HG02798 (cell line): ENCODE data around the gene ABLIM2.
A peak's percentile ranks its signal among the peaks of the same experiment; 100 is the strongest.

Experiments used
- ATAC-seq: cut with Tn5 transposase; IDR thresholded peaks from one replicate; pipeline ENCODE4 v1.9.1; 2021; ENCODE audit warnings: mild to moderate bottlenecking; ENCODE audit not compliant: unreplicated experiment, poor library complexity

Gene ABLIM2

DNA sequence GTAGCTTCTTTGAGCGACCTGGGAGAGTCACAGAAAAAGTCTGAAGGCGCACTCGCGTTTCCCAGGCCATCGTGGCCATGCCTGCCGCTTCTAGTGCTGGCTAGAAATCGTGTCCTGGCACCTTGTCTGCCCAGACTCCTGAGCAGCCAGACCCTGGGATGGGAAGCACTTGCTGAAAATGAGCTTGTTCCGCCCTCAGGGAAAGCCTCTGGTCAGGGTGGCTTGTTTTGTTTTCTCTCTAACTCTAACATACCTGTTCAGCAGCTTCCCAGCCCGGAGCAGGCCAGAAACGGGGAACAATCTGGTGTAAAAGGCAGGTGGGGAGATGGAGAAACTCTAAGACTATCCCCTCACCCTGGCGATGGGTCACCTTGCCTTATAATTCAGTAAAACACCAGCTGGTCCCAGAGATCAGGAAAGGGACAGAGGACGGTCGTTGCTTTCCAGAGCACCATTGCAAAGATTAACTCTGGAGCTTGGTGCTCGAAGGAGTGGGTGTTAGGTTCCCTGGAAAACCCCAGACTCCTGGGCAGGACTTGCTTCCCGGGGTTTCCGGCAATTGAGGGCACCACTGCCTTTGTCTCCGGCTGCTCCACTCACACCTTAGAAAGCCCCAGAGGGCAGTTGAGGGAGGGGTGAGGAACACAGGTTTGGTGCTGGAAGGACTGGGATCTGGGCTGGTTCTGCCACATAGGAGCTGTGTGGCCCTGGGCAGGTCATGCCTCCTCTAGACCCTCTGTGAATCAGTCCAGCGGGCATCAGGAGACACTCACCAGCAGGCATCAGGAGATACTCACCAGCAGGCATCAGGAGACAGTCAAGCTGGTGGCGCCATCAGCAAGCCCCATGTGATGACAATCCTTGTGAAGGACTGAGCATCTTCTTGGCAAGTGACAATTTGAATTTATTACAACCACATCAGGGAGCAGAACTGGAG is 36.0 kb upstream of the ABLIM2 start:
- ATAC-seq, result no peak

DNA sequence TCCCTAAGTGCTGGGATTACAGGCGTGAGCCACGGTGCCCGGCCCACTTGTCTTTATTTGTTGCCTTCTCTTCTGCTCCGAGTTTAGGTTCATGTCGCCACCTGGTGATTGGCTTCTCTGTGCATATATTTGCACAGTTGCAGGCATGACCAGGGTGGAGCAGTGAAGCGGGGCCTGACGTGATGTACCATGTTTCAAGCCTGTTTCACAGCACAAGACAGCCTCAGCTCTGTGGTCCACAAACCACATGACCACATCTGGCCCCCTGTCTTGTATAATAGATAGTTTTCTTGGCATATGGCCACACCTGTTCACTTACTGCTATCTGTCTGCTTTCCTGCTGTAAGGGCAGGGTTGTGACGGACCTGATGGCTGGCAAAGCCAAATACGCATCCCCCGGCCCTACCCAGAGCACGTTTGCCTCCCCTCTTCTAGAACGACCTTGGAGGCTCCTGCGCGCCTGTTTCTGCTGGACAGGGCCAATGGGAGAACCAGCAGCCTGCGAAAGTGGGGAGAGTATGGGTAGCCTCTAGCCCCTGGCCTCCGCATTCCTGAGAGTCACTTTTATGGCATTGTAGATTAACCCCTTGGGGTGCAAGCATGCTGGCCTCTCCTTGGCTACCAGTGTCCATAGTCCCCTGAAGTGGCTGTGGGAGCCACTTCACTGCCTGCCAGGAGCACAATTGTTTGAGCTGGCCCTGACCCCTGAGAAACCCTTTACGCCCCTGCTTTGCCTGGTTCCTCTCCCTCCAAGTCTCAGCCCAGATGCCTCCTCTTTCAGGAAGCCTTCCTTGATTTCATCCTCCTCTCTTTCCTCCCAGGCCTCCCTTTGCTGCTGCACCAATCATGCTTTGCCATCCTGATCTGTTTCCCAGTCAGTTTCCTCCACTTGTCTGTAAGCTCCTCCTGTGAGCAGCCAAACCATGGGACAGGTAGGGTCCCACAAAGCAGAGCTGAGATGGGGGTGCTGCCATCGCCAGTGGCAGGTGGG is 34.4 kb upstream of the ABLIM2 start:
- peak; percentile 86 for ATAC-seq

DNA sequence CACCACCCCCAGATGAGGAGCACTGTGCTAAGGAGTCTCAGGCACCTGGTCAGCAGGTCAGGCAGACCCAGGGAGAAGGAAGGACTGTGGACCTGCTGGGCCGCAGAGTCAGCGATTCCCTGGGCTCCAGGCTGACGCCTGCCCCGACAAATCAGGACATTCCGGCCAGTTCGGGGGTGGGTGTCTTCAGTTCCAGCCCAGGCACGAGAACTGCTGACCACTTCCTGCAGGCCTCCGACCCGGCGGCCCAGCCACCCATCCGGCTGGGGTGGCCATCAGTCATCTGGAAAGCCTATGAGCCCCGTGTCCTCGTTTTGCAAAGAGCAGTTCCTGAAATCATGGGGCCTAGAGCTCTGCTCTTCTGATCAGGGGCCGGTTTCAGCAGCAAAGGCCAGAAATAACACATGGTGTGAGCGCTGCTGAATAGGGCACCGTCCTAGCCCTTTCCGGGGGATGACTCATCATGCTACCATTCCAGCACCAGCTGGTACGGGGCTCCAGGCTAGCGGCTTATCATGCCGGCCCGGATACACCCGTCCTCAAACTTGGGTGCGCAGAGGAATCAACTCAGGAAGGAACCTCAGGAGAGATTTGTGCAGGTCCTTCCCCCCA is 32.6 kb upstream of the ABLIM2 start:
- peak; percentile 33 for ATAC-seq

DNA sequence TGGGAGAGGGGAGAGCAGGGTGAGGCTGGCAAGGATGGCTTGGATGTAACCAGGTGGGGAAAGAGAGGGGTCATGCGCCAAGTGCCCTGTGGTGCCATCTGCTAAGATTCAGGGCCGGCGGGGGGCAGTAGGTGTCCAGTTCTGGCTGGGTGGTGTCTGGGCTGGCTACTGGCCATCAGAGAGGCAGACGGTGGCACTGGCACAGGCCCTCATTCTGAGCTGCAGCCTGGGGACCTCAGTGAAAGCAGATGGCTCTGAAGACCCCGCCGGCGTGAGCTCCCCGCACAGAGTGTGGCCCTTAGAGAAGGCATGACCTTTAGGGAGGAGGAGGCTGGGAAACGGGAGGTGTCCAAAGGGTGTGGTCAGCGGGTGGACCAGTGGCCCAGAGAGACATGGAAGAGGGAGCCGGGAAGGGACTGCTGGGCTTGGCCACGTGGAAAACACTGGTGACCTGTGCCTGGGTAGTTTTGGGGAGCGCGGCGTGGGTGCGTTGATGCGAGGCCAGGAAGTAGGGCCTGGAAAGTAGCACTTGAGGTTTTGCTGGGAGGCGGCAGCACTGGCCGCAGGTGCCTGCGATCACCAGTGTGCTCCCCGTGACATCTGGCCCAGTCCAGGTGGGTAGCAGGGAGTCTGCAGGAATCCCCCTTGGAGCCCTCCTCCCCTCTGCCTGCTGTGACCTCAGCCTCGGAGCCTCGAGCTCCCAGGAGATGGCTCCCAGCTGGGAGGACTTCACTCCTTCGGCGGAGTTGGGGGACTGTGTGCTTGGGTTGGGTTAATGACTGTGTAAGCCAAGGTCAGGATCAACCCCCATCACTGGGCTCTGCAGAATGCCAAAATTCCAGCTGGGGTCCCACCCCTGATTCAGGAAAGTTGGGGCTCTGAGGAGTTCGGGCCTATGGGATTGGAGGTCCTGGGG is 31.2 kb upstream of the ABLIM2 start:
- ATAC-seq, result no peak

DNA sequence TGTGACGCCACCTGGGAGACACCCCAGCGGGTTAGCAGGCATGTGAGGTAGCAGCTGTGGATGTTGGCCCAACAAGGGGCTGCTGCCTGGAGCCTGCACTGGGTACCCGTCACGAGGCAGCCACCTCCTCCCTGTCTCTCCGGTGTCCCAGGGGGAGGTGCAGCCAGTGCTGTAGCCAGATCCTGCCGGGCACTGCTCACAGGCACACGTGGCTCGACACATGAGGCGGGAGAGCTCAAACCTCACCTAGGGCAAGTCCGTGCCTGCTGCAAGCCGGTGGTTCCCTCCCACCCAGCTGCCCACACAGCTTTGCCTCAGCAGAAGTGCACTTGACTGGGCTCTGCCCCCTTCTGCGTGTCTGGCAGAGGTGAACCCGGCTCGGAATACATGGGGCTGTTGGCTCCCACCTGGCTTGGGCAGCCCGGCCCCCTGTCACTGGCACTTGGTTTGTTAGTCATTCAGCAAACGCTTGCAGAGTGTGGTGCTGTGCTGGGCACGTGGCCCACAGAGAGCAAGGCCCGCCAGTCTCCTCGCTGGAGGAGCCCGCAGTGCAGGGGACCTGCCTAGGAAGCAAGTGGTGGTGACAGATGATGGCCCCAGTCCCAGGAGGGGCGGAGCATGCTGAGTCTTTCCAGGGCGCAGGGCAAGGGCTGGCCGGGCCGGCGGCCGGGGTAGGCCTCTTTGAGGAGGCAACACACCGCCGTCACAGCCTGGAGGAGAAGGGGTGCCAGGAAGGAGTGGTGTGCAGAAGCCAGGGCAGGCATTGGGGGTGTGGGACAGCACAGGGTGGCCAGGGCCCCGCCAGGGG is 30.3 kb upstream of the ABLIM2 start:
- ATAC-seq, result no peak

DNA sequence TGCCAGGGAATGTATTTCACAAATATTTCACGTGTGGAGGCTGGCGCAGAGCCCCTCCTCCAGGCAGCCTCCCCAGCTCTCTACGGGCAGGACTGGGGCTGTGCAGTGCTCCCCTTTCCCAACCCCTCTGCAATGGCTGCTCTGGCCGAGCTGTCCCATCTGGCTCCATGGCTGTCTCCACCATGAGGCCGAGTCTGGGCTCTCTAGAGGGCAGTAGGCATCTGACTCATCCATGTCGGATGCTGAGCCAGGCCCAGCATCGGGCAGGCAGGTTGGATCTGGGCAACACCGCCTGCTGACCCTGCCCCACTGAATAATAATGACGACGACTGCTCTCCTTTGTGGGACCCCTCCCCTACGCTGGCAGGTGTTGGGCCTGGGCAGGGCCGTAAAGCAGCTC is 29.5 kb upstream of the ABLIM2 start:
- no peak for ATAC-seq

DNA sequence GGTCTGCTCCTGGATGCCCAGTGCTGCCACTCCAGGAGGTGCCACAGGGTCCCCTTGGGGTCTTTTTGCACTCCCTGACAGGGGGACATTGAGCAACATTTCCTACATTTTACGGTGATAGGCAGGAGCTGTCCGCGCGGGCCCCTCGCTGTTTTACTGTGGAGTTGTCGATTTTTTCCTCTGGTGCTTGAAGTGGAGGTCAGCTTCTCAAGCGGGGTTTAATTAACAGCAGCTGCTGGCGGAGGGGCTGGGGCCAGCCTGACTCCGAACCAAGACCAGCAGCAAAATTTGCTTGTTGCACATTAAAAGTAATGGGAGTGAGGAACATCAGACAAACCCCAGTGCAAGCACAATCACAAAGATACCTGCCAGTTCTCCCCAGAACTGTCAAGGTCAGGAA is 27.3 kb upstream of the ABLIM2 start:
- ATAC-seq, result no peak

DNA sequence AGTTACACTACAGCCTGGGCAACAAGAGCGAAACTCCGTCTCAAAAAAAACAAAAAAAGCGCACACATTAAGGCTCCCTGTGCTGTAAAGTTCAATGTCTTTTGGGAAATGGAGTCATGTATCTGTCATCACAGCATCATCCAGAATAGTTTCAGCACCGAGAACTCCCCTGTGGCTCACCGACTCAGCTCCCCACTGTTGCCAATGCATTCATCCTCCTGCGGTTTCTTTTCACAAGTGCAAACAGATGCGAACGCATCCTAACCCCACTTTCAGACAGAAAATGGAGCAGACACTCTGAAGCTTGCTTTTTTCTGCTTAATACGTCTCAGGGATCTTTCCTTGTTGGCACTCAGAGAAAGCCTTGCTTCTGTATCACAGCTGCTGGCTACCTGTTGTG is 26.7 kb upstream of the ABLIM2 start:
- ATAC-seq, result no peak

DNA sequence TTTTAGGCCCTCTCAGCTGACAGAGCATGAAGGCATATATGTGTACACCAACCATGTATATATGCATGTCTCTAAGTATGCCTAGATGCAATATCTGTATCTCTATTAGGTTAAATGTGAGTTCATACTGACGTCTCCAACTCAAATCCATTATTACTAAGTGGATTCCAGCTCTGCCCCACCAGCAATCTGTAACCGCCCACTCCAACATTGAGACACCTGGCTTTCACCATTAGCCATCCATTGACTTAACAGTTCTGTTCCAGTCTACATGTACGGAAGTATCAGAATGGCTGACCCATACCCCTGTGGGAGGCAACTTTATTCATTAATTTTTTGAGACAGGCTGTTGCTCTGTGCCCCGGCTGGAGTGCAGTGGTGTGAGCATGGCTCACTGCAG is 25.4 kb upstream of the ABLIM2 start:
- ATAC-seq, result no peak

DNA sequence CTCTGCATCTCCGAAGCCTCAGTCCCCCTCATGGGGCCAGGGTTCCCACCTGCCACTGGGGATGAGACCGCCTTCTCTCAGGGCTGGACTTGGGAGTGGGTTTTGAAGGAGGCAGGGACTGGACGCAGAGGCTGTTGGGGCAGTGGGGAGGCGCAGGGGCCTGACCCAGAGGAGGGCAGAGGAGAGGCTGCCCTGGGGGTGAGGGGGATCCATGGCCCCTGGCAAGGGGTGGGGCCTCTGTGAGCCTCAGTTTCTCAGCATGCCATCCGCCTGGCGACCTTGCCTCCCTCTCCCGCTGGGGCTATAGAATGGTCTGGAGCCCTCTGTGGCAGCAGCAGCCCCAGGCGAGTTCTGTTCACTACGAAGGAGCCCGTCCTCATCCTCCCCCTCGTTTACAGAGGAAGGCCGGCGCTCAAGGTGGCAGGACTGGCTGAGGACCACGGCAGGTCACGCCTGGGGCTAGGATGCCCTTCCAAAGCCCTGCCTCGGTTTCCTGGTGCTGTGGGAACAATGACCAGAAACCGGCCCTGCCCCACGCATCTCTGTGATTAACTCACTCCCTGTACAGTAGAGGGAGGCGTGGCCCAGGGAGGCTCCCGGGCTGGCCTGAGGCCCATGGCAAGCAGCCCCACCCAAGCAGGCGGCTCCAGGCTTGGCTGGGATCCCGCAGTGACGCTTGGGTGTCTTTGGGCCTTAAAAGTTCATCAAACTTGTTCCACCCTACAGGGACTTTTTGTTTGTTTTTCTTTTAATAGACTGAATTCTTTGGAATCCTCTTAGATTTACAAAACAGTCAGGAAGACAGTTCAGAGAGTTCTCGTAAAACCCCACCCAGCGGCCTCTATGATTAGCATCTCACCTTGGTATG is 24.5 kb upstream of the ABLIM2 start:
- no peak for ATAC-seq

DNA sequence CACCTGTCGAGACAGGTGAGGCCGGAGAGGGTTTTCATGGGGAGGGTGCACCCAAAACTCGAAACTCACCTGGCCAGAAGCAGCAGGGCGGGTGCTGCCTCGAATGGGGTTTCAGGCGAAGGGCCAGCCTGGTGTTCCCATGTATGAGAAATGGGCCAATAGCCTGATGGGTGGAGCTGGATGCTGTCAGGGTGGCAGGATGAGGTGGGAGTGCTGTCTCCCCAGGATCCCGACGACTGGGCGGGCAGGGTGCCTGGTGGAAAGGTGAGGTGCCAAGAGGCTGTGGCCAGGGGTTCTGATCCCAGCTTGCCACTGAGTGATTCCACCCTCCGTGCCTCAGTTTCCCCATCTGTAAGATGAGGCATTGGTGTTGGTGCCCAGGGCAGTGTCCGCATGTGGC is 23.7 kb upstream of the ABLIM2 start:
- ATAC-seq, result no peak

DNA sequence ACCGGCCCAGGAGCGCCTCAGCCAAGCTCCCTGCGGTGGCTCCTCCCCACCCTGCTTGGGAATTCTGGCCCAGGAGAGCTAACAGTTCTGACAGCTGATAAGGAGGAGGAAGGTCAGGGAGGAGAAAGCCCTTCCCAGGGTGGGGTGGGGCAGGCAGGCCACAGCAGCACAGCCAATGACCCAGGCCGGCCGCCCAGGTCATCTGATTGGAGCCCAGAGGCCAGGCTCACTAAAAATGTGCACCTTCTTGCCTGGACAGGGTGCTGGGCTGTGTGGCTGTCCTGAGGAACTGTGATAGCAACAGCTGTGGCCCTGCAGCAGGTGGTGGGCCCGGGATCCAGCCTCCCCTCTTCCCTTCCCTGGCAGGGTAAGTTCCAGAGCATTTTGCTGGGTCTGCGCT is 23.2 kb upstream of the ABLIM2 start:
- ATAC-seq, result no peak

DNA sequence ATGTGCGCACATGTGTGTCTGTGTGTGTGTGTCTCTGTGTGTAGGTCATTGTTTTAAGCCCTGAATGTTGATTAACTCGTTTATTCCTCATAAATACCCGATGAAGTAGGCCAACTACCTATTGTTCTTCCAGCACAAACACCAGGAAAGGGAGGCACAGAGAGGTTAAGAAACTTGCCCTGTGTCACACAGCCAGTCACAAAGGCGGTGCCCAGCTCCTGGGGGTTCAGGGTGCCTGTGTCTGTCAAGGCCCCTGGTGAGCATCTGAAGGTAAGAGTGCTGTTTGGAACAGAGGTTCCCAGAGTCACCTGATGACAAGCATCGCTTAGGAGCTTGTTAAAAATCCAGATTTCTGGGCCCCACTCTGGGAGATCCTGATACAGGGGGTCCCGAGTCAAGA is 22.5 kb upstream of the ABLIM2 start:
- no peak for ATAC-seq

DNA sequence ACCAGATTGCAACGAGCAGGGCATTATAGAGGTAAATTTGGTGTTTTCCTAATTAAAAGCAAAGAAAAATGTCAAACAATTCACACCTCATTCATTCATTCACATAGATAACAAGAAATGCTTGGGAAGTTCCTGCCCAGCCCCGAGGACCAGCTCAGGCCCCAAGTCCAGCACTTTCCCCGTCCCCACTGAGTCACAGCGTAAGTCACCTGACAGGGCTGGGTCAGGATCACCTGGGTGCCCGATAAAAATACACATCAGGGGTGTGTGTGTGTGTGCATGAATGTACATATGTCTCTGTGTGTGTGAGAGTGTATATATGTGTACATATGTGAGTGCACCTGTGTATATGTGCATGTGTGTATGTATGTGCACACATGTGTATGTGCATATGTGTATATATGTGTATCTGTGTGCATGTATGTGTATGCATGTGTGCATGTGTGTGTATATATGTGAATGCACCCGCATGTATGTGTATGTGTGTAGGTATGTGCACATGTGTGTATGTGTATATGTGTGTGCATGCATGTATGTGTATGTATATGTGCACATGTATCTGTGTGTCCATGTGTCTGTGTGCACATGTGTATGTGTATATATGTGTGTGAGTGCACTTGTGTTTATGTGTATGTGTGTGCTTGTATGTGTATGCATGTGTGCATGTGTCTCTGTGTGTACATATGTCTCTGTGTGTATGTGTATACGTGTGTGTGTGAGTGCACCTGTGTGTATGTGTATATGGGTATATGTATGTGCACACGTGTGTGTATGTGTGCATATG is 21.9 kb upstream of the ABLIM2 start:
- no peak for ATAC-seq

DNA sequence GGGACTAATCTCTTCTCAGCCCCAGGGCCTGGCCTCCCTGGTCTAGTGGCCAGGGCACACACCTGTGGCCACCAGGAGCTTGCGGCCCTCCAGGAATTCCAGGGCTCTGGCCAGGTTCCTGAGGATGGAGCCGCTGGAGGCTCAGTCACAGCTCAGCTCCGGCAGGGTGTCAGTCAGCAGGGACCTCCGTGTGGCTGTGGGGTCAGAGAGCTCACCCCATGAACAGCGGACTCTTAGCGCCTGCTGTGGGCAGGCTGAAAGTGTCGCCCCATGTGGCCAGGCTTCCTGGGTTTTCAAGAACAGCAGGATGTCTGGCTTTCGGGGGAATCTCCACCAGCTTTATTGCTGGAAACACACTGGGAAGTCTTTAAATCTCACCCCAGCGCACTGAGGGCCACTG is 21.2 kb upstream of the ABLIM2 start:
- ATAC-seq, result no peak

DNA sequence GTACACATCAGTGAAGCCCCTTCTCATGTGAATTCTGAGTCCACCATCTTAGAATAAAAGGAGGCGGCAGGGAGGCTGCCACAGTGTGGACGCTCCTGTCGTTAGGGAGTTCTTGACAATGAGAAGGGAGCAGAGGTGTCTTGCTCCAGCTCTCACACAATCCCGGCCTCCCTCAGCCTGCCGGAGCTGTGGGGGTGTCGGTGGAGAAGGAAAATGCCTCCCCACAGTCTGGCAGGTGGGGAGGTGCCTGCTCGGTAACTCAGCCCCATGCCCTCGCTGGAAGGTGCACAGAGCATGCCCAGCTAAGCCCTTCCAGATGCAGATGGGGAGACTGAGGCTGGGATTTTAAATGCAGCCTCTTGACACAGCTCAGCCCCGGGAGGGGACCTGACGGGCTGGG is 20.5 kb upstream of the ABLIM2 start:
- no peak for ATAC-seq

DNA sequence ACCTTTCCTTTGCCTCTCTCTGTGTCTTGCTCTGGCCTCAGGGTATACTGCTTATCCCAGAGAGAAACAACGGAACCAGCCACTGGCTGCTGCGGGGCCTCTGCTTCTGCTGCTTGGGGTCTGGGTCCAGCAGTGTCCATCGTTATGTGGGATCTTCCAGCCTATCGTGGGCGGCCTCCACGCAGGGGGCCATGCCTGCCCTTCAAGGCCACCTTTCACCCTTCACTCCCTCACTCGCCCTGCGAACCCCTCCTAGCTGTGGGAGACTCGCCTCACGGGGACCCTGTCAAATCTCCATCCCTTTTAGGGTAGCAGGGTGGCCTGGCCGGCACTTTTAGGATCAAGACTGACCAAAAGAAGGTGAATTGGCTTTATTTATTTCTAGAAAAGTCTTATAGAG is 19.3 kb upstream of the ABLIM2 start:
- no peak for ATAC-seq
